ENCODE data around the gene NGRN.

NGRN gene

DNA sequence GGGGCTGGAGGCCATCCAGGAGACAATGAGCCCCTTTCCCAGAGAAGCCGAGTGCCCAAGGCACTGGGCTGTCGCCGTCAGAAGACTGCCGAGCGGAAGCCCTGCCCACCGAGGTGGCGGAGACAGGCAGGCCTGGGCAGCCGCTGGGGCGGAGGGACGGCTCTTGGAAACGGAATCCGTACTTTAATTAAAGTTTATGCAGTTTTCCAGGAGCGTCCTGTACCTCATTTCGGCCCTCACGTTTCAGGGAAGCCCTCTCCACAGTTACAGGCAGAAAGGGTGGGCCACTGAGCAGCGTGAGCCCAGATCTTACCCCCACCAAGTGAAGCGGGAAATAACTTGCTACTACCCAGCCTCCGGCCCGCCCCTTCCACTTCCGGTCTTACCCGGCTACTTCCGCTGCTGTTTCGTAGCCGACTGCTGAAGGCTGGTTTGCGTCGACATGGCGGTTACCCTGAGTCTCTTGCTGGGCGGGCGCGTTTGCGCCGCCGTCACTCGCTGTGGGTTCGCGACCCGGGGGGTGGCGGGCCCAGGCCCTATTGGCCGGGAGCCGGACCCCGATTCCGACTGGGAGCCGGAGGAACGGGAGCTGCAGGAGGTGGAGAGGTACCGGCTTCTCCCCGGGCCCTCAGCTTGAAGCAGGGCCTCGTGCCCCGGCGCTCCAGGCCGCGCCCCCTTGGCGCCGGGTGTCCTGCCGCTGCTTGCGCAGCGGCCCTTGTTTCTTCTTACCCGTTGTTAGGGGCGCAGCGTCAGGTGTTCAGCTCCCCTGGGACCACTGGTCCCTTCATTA is at the start of gene NGRN:
TSS of gene NGRN (plus strand) at position 402 of the 790 bp plus-strand sequence. CDS start at position 443, 41 bp downstream.
- peak; percentile 84 to 91 for DNase-seq

DNA sequence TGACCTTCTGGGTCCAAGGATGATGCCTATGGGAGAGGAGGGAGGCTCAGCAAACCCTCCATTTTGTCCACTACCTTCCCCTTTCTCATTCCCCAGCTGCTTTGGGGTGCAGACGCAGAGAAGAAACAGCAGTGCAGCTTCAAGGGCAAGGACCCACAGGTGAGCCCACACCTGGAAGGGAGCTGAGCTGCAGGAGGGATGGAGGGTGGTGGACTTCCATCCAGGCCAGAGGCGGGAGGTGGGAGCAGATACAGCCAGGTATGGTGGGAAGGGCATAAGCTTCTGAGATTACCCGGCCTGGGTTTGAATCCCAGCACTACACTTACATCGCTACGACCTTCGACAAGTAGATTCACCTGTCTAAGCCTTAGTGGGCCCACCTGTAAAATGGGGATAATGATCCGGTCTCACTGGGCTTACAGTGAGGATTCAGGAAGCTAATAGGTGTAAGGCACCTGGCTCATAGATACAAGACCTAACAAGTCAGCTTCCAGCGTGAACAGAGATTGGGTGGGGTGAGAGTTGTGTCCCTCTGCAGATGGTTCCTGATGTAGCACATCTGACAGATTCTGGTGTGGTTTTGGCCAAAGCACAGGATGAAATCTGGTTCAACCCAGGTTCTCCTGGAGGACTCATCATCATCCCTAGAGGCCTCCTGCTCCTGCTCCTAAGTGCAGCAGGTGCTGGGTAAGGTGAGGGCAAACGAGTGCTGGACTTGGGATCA is 47.6 kb upstream of the NGRN start:
- DNase-seq: no peak

DNA sequence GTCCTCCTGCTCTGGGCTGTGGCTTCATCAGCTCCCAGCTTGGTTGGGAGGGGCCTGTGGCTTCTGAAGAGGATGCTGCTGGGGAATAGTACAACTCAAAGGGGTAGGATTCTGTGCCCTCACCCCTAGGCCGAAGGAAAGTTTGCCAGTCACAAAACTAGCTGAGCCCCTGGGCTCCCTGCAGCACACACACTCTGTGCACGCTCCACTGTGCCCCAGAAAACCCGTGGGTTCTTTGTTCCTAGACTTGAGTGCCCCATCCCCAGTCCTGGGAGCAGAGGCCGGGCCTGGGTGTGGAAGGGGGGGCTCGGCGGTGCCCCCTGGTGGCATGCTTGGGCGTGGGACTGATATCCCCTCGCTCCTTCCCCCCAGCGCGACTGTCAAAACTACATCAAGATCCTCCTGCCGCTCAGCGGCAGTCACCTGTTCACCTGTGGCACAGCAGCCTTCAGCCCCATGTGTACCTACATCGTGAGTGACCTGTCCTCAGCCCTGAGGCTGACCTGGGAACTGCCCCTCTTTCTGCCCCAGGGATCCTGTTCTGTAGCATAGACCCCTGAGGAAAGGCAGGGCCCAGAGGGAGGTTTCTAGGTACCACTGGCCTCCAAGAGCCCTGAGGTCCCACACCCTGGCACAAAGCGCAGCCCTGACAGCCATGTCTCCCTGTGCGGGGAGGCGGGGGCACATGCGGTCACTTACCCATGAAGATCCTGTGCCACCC is 45.9 kb upstream of the NGRN start:
- DNase-seq: peak in 1 of 2 donors; percentile 55

GRCh38 chr15:90221246-90221900 is 44.1 kb upstream of the NGRN start:
- peak; percentile 54 to 68 for DNase-seq

DNA sequence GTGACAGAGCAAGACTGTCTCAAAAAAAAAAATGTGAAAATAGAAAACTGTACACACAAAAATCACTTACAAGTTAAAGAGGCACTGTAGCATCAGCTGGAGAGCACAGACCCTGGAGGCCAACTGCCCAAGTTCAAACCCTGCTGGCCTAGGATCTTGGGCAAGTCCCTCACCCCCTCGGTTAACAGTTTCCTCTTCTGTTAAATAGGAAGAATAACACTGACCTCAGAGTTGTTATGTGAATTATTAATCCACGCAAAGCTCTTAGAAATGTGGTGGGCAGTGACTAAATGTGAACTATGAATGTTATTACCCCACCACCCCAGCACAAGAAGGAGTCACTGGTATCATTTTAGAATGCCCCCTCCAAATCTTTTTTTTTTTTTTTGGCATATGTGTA is 42.9 kb upstream of the NGRN start:
- DNase-seq: no peak

- DNase-seq: no peak
Measured at GRCh38 chr15:90223441-90224165, 41.9 kb upstream of the NGRN start.

GRCh38 chr15:90225047-90225446 is 40.4 kb upstream of the NGRN start:
- no peak for DNase-seq

GRCh38 chr15:90225504-90226234 is 39.8 kb upstream of the NGRN start:
- no peak for DNase-seq

DNA sequence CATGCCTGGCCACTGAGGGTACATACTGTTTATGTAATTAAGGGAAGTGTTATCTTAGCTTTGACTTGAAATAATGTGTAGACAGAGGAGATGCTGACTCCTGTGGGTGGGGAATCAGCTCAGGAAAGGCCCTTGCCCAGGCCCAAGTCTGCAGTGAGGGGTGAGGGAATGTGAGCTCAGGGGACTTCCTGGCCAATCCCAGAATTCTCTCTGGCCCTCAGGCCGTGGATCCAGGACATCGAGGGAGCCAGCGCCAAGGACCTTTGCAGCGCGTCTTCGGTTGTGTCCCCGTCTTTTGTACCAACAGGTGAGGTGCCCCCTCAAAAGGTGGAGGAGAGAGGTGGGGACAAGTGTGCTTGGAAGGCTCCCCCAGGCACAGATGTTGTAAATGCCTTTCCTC is 38.1 kb upstream of the NGRN start:
- no peak for DNase-seq

GRCh38 chr15:90227816-90228772 is 37.4 kb upstream of the NGRN start:
- DNase-seq: no peak

- DNase-seq: no peak
Measured at GRCh38 chr15:90228960-90229359, 36.5 kb upstream of the NGRN start.

- no peak for DNase-seq
Measured at GRCh38 chr15:90230071-90230494, 35.4 kb upstream of the NGRN start.

DNA sequence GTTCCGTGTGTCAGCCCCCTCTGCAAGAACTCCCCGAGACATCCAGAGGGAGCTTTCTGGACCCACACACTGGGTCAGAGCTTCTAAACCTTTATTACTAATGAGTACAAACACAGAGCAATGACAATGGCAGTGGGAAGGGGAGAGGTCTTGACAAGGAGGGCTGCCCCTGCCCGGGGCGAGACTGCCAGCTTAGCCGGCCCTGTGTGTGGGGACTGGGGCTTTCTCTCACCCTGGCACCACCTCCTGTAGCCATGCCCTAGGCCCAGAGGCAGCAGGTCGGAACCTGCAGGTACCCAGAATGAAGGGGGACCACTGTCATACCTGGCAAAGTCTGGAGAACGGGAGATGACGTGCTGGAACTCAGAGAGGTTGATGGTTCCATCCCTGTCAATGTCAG is 34.9 kb upstream of the NGRN start:
- no peak for DNase-seq

DNA sequence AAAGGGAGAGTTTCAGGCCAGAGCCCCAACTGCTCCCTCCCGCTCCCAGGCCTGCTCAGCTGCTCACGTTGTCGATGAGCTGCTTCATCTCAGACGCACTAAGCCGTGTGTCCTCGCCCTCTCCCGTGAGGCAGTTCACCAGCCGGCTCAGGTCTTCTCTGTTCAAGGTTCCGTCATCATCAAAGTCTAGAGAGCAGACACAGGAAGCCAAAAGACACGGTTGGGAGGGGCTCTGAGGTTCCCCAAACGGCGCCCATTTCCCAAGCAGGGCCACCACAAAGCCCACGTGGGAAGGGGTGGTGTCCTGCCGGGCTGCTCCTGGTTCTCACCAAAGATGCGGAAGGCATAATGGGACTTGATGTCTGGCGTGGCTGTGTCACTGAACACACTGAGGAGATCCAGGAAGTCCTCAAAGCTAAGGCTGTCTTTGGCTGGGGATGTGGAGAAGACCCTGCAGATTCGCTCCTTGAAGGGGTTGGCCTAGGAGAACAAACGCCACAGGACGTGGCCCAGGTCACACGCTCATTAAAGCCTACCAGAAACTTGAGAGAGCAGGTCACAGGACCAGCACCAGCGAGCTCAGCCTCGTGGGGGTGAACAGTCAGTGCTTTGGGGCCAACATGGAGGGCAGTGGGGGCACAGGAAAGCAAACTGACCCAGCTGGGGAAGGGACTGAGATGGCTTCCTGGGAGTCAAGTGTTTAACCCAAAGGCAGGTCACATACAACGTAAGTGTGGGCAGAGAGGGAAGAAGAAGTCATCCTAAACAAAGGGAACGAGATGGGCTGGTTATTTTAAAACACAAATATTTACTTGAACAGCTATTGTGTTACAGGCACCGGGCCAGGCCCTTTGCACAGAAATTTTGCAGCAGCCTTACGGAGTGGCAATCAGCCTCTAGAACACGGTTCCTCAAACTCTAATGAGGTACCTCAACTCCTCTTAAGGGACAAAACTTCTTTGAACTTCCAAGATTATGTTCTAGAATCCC is 34.1 kb upstream of the NGRN start:
- DNase-seq: peak; percentile 77 to 84

DNA sequence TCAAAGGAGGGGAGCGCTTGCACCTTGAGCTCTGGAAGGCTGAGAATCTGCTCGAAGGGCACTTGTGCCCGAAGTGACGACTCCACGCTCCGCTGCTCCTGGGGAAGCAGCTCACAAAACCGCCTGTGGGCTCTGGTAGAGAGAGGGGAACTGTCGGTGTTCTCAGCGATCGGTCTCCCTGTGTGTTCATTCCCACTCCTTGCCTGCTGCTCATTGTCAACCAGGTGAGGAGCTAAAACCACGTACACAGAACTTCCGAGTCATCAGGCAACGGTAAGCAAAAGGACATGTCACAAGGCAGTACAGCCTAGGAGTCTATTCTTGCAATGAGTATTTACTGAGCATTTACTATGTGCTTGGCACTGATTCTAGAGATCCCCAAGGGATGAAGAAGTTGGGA is 33.3 kb upstream of the NGRN start:
- DNase-seq: no peak

- DNase-seq: no peak
Measured at GRCh38 chr15:90232941-90233386, 32.5 kb upstream of the NGRN start.

- DNase-seq: peak; percentile 97
Measured at GRCh38 chr15:90233387-90234095, 31.9 kb upstream of the NGRN start, which contains the start of gene CIB1. CIB1 (minus strand) TSS chr15:90233941; CDS start chr15:90233885, 56 bp downstream.
